ENCODE measurements around the gene CITED1. TPM values are rescaled to one million over a fixed set of nuclear protein-coding genes. Genes with fewer than 3 reads are reported as not detected.

Gene CITED1
- total and polyA plus RNA-seq, 2 of the 4 experiments (the other 2 are of a cell fraction): 0.18 to 0.24 TPM

DNA sequence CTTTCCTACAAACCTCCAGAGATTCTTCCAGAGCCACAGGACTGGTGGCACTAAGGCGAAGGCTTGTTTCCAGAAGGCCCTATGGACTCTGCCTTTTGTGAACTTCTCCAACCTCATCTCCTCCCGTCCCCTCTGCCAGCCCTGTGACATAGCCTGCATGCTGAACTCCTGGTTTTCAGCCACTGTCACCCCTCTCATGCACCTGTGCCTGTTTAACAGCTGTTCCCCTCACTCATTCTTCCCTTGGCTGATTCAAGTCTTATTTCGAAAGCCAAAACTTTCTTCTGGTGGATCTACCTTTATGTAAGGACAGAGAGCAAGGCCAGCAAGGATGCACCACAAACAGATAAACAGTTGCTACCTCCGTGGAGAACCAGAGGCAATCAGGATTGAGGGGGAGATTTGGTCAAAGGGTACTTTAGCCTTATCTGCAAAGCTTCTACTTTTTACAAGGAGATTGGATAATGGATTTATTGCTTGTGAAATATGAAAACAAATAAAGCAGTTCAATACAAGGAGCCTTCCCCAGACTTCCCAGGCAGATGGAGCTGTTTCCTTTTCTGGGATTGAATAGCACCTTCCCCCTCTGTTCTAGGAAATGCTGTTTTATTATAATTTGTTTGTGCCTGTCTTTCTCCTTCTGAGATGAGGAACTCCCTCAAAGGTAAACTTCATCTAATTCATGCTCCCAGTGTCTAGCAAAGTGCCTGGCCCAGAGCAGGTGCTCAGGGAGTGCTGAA, 5.7 kb downstream of the CITED1 start:
- Histone ChIP-seq H2BK5ac (ENCODE audit: low read depth, low read length, poor library complexity, severe bottlenecking) (no peak overlapping the region), H3K4me3 (ENCODE audit: insufficient read depth, low read depth, low read length) (no peak overlapping the region), H3K4me1 (ENCODE audit: control insufficient read depth, insufficient read depth, low read length) (no peaks in the 10 kb centered on the region; the same call in 1 of the 2 replicates), H2BK120ac (ENCODE audit: low read depth, low read length) (no peak overlapping the region), H4K91ac (ENCODE audit: insufficient read depth, low read depth, low read length) (no peak overlapping the region), H3K23ac (ENCODE audit: low read depth, low read length) (no peak overlapping the region), H3K27ac (ENCODE audit: insufficient read depth, low read length) (no peak overlapping the region), H2AK9ac (replicated peaks; ENCODE audit: low read depth, low read length, poor library complexity) (no peak overlapping the region), H3K18ac (ENCODE audit: low read depth, low read length) (no peak overlapping the region), H2AK5ac (ENCODE audit: low read depth, low read length) (no peak overlapping the region), H3K9me1 (ENCODE audit: insufficient read depth, low read length) (0 out of 2 replicates have a peak, but pooled peaks cover 4% of the 10 kb centered on the region), H4K5ac (ENCODE audit: low read depth, low read length) (no peak overlapping the region), H3K79me1 (ENCODE audit: low read depth in 1 of 2, low read length in 2 of 2) (no peaks in the 10 kb centered on the region), H3K27me3 (ENCODE audit: control insufficient read depth, insufficient read depth, low read length) (peaks cover 85% of the 10 kb centered on the region), H2BK15ac (ENCODE audit: low read depth, low read length) (no peak overlapping the region), H4K20me1 (ENCODE audit: insufficient read depth, low read length) (no peaks in the 10 kb centered on the region), H3K4ac (ENCODE audit: low read depth, low read length) (no peak overlapping the region), H4K8ac (ENCODE audit: low read depth in 2 of 2, low read length in 2 of 2) (no peak overlapping the region), H2BK20ac (ENCODE audit: low read depth, low read length) (no peak overlapping the region), H3K36me3 (ENCODE audit: control insufficient read depth, insufficient read depth, low read length) (no peaks in the 10 kb centered on the region), H3K9ac (ENCODE audit: low read depth, low read length) (no peak overlapping the region), H3K14ac (replicated peaks; ENCODE audit: low read depth, low read length) (no peak overlapping the region), H3K4me2 (ENCODE audit: low read depth, low read length) (no peak overlapping the region), H2AFZ (replicated peaks; ENCODE audit: low read length, poor library complexity) (no peak overlapping the region), H3K56ac (ENCODE audit: extremely low read depth, insufficient read depth, low read length) (no peak overlapping the region), H3K9me3 (ENCODE audit: control insufficient read depth, insufficient read depth, low read length) (no peaks in the 10 kb centered on the region)
- CTCF ChIA-PET: no interaction called here
- no peak for ATAC-seq (ENCODE audit: low read depth)
- in situ Hi-C loops (cut with MboI; ENCODE audit: low sequenced_read_pairs) (no loop called here), dilution Hi-C loops (cut with HindIII; ENCODE audit: low sequenced_read_pairs, unreplicated experiment) (no loop called here), intact Hi-C loops (cut with micrococcal nuclease) (no loop called here)
- no TSS peak for BruUV-seq (replicated peaks)
- no peak for DNase-seq
- TF ChIP-seq MAFK (IDR thresholded peaks at IDR 0.05; ENCODE audit: low read depth, low read length) (no peak), MXI1 (IDR thresholded peaks at IDR 0.05; ENCODE audit: borderline replicate concordance, low read depth, low read length) (no peak), FOS (IDR thresholded peaks at IDR 0.05; ENCODE audit: low read depth, low read length) (no peak), POLR2A (IDR thresholded peaks at IDR 0.05; ENCODE audit: low read depth, low read length) (no peak)
- WGBS, 2 experiments (ENCODE audit: extremely low coverage in 2 of 2, insufficient read length in 1 of 2): 0% methylated on average over 1 of the region's 4 CpGs; no CpG with 5 or more reads in 1 of the 2 experiments
- POLR2A ChIA-PET (ENCODE audit: unreplicated experiment): no interaction called here
